HT1080 (cell line): ENCODE results near the gene PLS3. TPM values are rescaled to one million over a fixed set of nuclear protein-coding genes. Genes with fewer than 3 reads are reported as not detected.
"Not testable (repeated sequence)": the region's sequence is repeated elsewhere in the genome, so short reads cannot be mapped to it uniquely, and the experiment has no call there.

ENCODE experiments used
- DNase-seq: peaks from one replicate; pipeline ENCODE4 v3.0.0-alpha.2; 2015; ENCODE audit warnings: low read depth
- polyA plus RNA-seq, 2 experiments: library from polyadenylated mRNA; depleted of rRNA; stranded (reverse); fragments of >200 nt; gene quantifications; 2 replicates each; pipeline ENCODE4 v1.2.3, GENCODE V29; 2015
- total RNA-seq: library from RNA; depleted of rRNA; stranded (reverse); fragments of >200 nt; shearing (Covaris generic); gene quantifications from 2 replicates; pipeline ENCODE4 v1.2.3, GENCODE V29; 2014; rRNA removed

PLS3 gene
- total RNA-seq: 110 and 121 TPM in 2 replicates
- polyA plus RNA-seq (2015; cell fraction: cytosol; rRNA removed): 161 and 188 TPM in 2 replicates
- polyA plus RNA-seq (2015; cell fraction: nucleus; rRNA removed): 265 and 308 TPM in 2 replicates

DNA sequence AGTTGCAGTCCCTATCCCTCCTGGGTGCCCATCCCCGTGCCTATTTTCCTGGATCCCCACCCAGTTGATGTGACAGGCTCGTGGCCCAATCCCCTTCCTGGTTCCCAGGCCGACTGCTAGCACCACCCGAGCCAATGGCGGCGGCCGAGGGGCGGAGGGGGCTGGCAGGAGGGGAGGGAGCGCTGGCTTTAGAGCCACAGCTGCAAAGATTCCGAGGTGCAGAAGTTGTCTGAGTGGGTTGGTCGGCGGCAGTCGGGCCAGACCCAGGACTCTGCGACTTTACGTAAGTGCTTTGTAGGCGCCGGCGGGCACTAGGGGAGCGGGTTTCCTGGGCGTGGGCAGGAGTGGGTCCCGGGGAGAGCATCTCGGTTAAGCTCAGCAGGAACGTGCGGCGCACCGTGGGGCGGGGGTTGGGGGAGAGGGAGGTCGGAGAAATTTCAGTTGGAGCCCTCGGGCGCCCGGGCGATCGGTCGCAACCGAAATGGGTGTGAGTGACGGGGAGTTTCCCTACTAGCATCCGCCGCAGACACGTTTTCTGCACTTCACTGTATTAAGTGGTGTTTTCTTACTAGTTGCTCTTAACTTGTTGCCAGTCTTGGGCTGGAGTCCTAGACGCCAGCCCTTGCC, at the start of gene PLS3:
TSS of gene PLS3 (plus strand) at position 197 of the 627 bp plus-strand sequence. CDS start 49,077 bp downstream, outside the sequence.
- DNase-seq: peak; percentile 87

DNA sequence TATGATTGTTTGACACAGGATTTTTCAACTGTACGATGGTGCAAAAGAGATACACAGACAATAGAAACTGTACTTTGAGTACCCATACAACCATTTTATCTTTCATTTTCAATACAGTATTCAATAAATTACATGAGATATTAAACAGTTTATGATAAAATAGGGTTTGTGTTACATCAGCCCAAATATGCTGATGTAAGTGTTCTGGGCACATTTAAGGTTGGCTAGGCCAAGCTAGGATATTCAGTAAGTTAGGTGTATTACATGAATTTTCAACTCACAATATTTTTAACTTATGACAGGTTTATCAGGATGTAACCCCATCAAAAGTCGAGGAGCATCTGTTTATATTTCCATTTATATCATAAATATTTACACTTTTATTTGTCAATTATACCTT, 42.9 kb upstream of the PLS3 start:
- DNase-seq: no peak

- no peak for DNase-seq
Observed at GRCh38 chrX:115521741-115522140, 39.2 kb upstream of the PLS3 start.

GRCh38 chrX:115522952-115523351, 38.0 kb upstream of the PLS3 start:
- DNase-seq: no peak

DNA sequence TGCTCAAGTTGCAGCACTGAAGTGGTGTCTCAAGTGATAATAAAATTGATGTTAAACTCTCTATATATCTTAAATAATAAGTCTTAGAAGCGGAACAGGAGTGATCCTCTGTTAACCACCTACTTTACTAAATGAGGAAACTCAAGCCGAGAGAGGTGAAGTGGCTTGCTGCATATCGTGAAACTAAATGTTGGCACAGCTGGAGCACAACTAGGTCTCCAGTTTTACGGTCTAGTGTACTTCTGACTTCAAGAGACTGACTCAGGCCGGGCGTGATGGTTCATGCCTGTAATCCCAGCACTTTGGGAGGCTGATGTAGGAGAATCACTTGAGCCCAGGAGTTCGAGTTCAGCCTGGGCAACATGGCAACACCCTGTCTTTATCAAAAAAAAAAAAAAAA, 35.5 kb upstream of the PLS3 start:
- no peak for DNase-seq

- peak; percentile 50 for DNase-seq
Observed at GRCh38 chrX:115531818-115532403, 29.1 kb upstream of the PLS3 start.

- no peak for DNase-seq
Observed at GRCh38 chrX:115533485-115533884, 27.5 kb upstream of the PLS3 start.

- no peak for DNase-seq
Observed at GRCh38 chrX:115534383-115534782, 26.6 kb upstream of the PLS3 start.

GRCh38 chrX:115535421-115535820, 25.6 kb upstream of the PLS3 start:
- DNase-seq: no peak

GRCh38 chrX:115535844-115536243, 25.1 kb upstream of the PLS3 start:
- no peak for DNase-seq

DNA sequence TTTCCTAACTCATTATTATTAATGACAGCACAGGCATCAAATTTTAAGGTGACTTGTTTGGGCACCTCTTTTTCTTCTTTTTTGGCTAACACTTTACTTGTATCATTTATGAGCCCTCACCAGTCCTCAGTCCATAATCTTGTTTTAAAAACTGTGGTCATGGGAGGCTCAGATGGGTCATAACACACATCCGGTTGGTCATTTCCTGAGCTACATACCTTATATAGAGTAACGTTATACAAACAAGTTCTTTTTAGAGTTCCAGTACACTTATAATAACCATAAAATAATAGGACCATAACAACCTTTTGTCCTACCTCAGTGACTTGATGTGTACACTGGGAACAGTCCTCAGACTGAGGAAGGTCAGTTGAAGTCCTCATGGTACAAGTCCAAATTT, 21.1 kb upstream of the PLS3 start:
- DNase-seq: peak; percentile 59

DNA sequence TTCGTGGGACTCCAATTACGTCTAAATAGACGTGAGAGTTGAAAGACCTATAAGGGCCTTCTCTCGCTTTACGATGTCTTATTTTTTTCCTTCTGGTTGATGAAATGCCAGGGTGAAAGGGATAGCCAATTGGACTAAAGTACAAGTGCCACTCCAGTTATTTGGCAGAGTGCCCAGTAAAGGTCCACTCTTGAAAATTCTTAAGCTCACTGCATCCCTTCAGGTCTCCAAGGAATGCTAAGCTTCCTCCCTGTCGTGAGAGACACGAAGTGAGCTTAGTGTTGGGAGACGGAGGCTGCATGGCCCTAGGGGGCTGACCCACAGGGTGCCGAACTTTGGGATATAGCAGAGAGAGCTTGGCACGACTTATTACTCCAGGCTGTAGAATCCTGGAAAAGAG, 19.9 kb upstream of the PLS3 start:
- not testable (repeated sequence) for DNase-seq

GRCh38 chrX:115547448-115547847, 13.5 kb upstream of the PLS3 start:
- no peak for DNase-seq

DNA sequence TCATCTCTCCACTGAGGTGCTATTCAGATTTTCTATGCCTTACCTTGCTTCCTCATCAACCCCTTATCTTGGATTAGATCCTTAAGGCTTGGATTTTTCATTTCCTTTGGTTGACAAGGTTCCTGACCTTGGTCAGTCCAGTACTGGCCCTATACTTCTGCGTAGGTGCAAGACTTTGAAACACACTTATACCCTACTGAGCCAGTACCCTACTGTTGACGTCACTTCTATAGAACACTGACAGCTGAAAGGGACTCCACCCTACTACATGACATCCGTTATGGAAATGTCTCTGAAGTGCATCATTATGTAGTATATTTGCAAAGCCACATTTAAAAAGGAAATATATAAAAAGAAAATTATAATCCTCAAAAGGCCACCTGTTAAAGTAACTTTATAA, 12.0 kb upstream of the PLS3 start:
- DNase-seq: no peak

GRCh38 chrX:115553171-115553570, 7.8 kb upstream of the PLS3 start:
- no peak for DNase-seq

- DNase-seq: no peak
Observed at GRCh38 chrX:115559672-115560071, 1.3 kb upstream of the PLS3 start.

DNA sequence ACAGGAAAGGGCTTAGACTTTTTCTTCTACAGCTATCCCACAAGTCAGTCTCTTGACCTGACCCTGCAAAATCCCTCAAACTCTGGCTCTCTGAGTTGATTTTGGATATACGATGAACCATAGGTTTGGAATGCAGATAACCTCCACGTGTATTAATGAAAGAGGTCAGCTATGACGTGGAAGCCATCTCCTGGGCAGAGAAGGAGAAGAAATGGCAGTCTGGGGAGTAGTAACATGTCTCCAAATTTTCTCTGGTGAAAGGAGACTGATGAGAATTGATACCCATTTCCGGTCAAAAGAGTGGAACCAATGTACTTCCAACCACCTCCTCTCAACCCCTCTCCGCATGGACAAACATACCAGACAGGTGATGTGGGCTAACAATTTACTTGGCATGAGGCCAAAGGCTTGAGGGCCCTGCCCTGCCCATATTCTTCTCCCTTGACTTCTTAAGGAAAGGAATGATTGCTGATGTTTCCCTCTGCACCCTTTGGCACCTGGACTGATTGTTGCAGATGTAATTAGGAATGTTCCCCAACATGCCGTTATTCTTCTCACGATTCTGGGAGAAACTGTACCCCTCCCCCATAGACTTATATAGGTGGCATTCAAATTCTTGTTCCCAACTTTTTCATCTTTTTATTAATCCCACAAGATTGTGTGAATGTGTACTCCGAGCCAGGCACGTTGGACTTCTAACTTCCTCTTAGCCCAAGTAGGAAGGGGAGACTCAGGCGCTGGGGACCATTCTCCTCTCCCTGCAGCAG, 580 bp upstream of the PLS3 start:
- DNase-seq: peak; percentile 79

DNA sequence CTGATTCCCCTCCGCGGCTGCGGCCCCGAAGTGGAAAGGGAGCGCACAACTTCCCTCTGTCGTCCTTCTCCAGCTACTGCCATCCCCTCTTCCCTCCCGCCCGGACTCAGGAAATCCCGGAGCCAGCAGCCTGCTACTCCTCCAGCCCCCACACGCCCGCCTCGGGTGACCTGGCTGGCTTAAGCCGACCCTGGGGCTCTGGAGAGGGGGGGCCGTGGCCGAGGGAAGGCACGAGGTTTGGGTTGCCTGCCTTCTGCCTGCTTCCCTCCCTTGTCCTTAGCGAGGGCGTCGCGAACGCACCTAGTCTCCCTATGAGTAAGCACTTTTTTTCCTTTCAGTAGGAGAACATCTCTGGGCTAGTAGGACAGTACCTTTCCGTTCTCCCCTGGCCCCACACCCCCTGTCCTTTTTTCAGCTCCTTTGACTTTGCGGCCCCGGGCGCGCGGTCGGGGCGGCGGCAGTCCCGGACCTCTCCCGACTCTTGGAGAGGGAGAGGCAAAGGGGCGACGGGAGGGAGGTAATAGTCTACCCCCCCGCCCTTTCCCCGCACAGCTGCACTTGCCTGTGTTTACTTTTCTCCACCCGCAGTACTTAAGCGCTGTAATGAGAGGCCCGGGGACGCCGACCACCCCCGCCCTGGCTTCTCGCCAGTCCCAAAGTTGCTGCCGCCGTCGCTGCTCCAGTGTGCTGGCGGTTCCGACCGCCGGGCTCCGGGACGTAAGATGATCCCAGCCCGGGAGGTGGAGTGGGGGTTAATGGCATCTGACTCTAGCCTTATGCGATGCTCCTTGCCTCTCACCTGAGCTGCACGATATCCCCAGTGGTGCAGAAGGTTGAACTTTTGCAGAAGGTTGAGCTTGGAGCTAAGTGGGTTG, 868 bp downstream of the PLS3 start:
- peak; percentile 38 for DNase-seq

GRCh38 chrX:115562480-115562847, 1.5 kb downstream of the PLS3 start:
- DNase-seq: peak; percentile 29

GRCh38 chrX:115563633-115564162, 2.7 kb downstream of the PLS3 start:
- DNase-seq: no peak

- DNase-seq: no peak
Observed at GRCh38 chrX:115564243-115564642, 3.3 kb downstream of the PLS3 start.
